SK-N-MC (cell line): ENCODE measurements around the gene LGALS7B.

ENCODE experiments used
- EZH2 ChIP-seq: fragments of 200-600 bp; sonication (generic); IDR thresholded peaks from one replicate; pipeline ENCODE4 v1.6.1; 2017; ENCODE audit warnings: antibody characterized with exemption
- POLR2AphosphoS5 ChIP-seq: IDR thresholded peaks from 2 replicates; pipeline ENCODE4 v1.6.1; 2012; ENCODE audit warnings: mild to moderate bottlenecking, low read depth, low read length, borderline replicate concordance

- no peak for TF ChIP-seq EZH2
- no peak for TF ChIP-seq POLR2AphosphoS5
These were observed 49.4 kb upstream of the LGALS7B start for GRCh38 chr19:38739440-38740256.
